Naive thymus-derived CD4-positive, alpha-beta T cell (primary cell): ENCODE measurements around the gene HSPB6. TPM values are rescaled to one million over a fixed set of nuclear protein-coding genes. Genes with fewer than 3 reads are reported as not detected.

Source experiments
- ATAC-seq: fragments of 150-1000 bp; cut with Tn5 transposase; 2 replicates; pipeline ENCODE4 v1.10.0; 2021; ENCODE audit warnings: mild to moderate bottlenecking, moderate library complexity
- CTCF ChIA-PET: fragments of 350-600 bp; sonication (Branson Sonifier 250); formaldehyde crosslinking; loops from one replicate; lab custom pipeline; 2021; ENCODE audit warnings: antibody characterized with exemption; lab: Charles Lee
- POLR2A ChIA-PET: fragments of 350-600 bp; sonication (Branson Sonifier 250); formaldehyde crosslinking; loops from one replicate; lab custom pipeline; 2021; ENCODE audit warnings: antibody characterized with exemption, inconsistent platforms; lab: Charles Lee
- DNase-seq, 9 donors: peaks; one replicate each; pipeline versions ENCODE4 v3.0.0 to v3.0.0-alpha.2; 2020 to 2022; ENCODE audit warnings: mixed read lengths in 1 of 9
- H3K27ac ChIP-seq: one replicate; pipeline ENCODE4 v1.7.0; 2013; ENCODE audit warnings: mild to moderate bottlenecking, low read depth, low read length, moderate library complexity
- H3K27me3 ChIP-seq, 2 donors: one replicate each; pipeline ENCODE4 v1.7.0; 2013; ENCODE audit warnings: low read length in 2 of 2, mild to moderate bottlenecking in 2 of 2, moderate library complexity in 2 of 2; ENCODE audit not compliant: control insufficient read depth in 2 of 2, insufficient read depth in 2 of 2
- H3K36me3 ChIP-seq, 3 experiments: 1 replicate in 2 of 3; 2 replicates in 1 of 3; pipeline ENCODE4 v1.7.0; 2013; ENCODE audit warnings: low read length in 3 of 3, mild to moderate bottlenecking in 3 of 3, moderate library complexity in 1 of 3; ENCODE audit not compliant: insufficient read depth in 3 of 3, control insufficient read depth in 2 of 3
- H3K4me1 ChIP-seq, 2 donors: one replicate each; pipeline ENCODE4 v1.7.0; 2013; ENCODE audit warnings: low read length in 2 of 2, mild to moderate bottlenecking in 2 of 2, moderate library complexity in 1 of 2; ENCODE audit not compliant: control insufficient read depth in 2 of 2, insufficient read depth in 2 of 2
- H3K4me3 ChIP-seq: 2 replicates; pipeline ENCODE4 v1.7.0; 2013; ENCODE audit warnings: mild to moderate bottlenecking, low read length
- H3K9me3 ChIP-seq, 3 experiments: 1 replicate in 2 of 3; 2 replicates in 1 of 3; pipeline ENCODE4 v1.7.0; 2013; ENCODE audit warnings: low read length in 3 of 3; ENCODE audit not compliant: control insufficient read depth in 2 of 3
- H3K27ac Mint-ChIP-seq, 9 donors: one replicate each; pipeline ENCODE4 v1.8.0; 2020 to 2022; ENCODE audit warnings: mixed read lengths in 9 of 9, mild to moderate bottlenecking in 8 of 9, moderate library complexity in 5 of 9, inconsistent platforms in 2 of 9
- H3K27me3 Mint-ChIP-seq, 5 donors: one replicate each; pipeline ENCODE4 v1.8.0; 2021 to 2022; ENCODE audit warnings: mixed read lengths in 5 of 5, mild to moderate bottlenecking in 1 of 5
- H3K36me3 Mint-ChIP-seq, 5 donors: one replicate each; pipeline ENCODE4 v1.8.0; 2020 to 2022; ENCODE audit warnings: mixed read lengths in 5 of 5, mild to moderate bottlenecking in 3 of 5, inconsistent platforms in 1 of 5
- H3K4me1 Mint-ChIP-seq, 7 donors: one replicate each; pipeline ENCODE4 v1.8.0; 2020 to 2022; ENCODE audit warnings: mixed read lengths in 7 of 7, mild to moderate bottlenecking in 3 of 7, inconsistent platforms in 1 of 7
- H3K4me3 Mint-ChIP-seq, 10 donors: one replicate each; pipeline ENCODE4 v1.8.0; 2020 to 2022; ENCODE audit warnings: mild to moderate bottlenecking in 10 of 10, mixed read lengths in 10 of 10, moderate library complexity in 6 of 10, inconsistent platforms in 2 of 10
- H3K9me3 Mint-ChIP-seq, 11 donors: one replicate each; pipeline ENCODE4 v1.8.0; 2020 to 2022; ENCODE audit warnings: mixed read lengths in 11 of 11, mild to moderate bottlenecking in 4 of 11, inconsistent platforms in 1 of 11, moderate library complexity in 1 of 11
- intact Hi-C, 2 donors: fragments of 100-400 bp; cut with micrococcal nuclease; formaldehyde crosslinking; loops; one replicate each; pipeline ENCODE4 v1.15.1; 2023
- polyA plus RNA-seq, 2 donors: library from polyadenylated mRNA; unstranded; fragments of 300-500 nt; fragmentation: Illumina TruSeq; gene quantifications; one replicate each; pipeline ENCODE4 v1.2.3, GENCODE V29; 2021
- total RNA-seq, 6 experiments: library from RNA in 5 of 6; stranded (reverse) in 5 of 6; gene quantifications; 1 replicate in 5 of 6; 2 replicates in 1 of 6; pipeline ENCODE4 v1.2.3 and lab custom pipeline; 2021 to 2026

HSPB6 gene
- total and polyA plus RNA-seq, 7 experiments from 2014 or later = 0.22 TPM; not detected in 6

DNA sequence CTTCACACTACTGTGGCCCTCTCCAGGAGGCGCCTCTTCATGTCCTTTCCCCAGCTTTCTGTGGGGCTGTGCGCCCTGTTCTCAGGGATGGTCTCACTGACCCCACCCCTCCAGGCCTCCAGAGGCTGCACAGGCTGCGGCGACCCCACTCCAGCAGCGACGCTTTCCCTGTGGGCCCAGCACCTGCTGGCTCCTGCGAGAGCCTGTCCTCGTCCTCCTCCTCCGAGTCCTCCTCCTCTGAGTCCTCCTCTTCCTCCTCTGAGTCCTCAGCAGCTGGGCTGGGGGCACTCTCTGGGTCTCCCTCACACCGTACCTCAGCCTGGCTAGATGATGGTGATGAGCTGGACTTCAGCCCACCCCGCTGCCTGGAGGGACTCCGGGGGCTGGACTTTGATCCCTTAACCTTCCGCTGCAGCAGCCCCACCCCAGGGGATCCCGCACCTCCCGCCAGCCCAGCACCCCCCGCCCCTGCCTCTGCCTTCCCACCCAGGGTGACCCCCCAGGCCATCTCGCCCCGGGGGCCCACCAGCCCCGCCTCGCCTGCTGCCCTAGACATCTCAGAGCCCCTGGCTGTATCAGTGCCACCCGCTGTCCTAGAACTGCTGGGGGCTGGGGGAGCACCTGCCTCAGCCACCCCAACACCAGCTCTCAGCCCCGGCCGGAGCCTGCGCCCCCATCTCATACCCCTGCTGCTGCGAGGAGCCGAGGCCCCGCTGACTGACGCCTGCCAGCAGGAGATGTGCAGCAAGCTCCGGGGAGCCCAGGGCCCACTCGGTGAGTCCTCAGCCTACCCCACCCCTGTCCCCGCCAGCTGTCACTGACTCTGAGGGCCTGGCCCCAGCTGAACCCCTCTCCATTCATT is 29.7 kb upstream of the HSPB6 start:
- Histone ChIP-seq H3K27ac (no peak overlapping the region), H3K27me3 (no peaks in the 10 kb centered on the region), H3K36me3 (peaks cover 0 to 14% (median 0%) of the 10 kb centered on the region in 3 experiments), H3K4me3 (no peak overlapping the region), H3K4me1 (no peaks in the 10 kb centered on the region), H3K9me3 (no peaks in the 10 kb centered on the region)
- intact Hi-C loops = no loop called here
- ATAC-seq (no peak), DNase-seq (no peak)
- Mint-ChIP-seq H3K4me1 (peaks cover 0 to 4% (median 0%) of the 10 kb centered on the region in 7 donors), H3K4me3 (no peak overlapping the region), H3K36me3 (peaks cover 0 to 8% (median 2%) of the 10 kb centered on the region in 5 donors), H3K27ac (no peak overlapping the region), H3K27me3 (no peaks in the 10 kb centered on the region), H3K9me3 (no peaks in the 10 kb centered on the region)
- CTCF ChIA-PET = no interaction called here
- POLR2A ChIA-PET = no interaction called here

DNA sequence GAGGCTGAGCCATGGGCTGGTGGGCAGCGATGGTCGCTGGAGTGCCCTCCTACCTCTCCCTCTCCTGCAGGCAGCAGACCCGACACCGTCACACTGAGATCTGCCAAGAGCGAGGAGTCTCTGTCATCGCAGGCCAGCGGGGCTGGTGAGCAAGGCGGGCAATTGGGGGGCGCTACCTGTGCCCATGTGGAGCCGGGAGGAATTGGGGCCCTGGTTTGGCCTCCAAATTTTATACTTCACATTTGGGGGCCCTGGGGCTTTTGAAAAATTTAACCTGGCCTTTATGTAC is 28.5 kb upstream of the HSPB6 start:
- no peak for ATAC-seq
- H3K36me3 Mint-ChIP-seq = peaks cover 0 to 8% (median 5%) of the 10 kb centered on the region in 5 donors
- H3K9me3 Mint-ChIP-seq = no peaks in the 10 kb centered on the region
- Histone ChIP-seq H3K4me3 (no peak overlapping the region), H3K9me3 (no peaks in the 10 kb centered on the region), H3K27me3 (no peaks in the 10 kb centered on the region), H3K27ac (no peak overlapping the region), H3K4me1 (no peaks in the 10 kb centered on the region), H3K36me3 (peaks cover 0 to 19% (median 0%) of the 10 kb centered on the region in 3 experiments)
- intact Hi-C loops = no loop called here
- ChIA-PET CTCF (no interaction called here), POLR2A (no interaction called here)
- peaks cover 0 to 4% (median 0%) of the 10 kb centered on the region in 7 donors for H3K4me1 Mint-ChIP-seq
- DNase-seq = no peak
- H3K4me3 Mint-ChIP-seq = no peak overlapping the region
- H3K27me3 Mint-ChIP-seq = no peaks in the 10 kb centered on the region
- no peak overlapping the region for H3K27ac Mint-ChIP-seq

DNA sequence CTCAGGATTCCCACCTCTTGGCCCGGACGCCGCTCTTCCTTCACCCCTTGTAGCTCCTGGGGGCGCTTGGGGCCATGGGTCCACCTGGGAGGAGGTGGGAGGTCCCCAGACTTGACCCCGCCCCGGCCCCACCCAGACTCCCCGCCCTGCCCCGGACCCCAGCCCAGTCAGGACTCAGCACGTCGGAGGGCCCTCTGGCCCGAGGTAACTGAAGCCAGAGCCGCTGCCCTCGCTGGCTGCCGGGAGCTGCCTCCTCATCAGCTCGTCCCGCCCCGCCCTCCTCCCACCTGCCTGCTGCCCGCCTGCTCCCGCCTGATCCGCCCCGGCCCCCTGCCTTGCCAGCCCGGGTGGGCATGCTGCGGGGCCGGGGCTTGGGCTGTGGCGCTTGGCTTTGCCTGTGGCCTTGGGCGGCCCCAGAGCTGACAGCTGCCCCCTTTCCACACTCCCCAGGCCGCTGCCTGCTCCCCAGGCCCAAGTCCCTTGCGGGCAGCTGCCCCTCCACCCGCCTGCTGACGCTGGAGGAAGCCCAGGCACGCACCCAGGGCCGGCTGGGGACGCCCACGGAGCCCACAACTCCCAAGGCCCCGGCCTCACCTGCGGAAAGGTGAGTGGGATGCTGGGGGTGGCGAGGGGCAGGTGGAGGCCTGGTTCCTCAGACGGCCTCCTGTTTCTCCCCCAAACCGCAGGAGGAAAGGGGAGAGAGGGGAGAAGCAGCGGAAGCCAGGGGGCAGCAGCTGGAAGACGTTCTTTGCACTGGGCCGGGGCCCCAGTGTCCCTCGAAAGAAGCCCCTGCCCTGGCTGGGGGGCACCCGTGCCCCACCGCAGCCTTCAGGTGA is 27.9 kb upstream of the HSPB6 start:
- ATAC-seq (no peak), DNase-seq (no peak)
- POLR2A ChIA-PET = no interaction called here
- H3K36me3 Mint-ChIP-seq = peaks cover 0 to 8% (median 5%) of the 10 kb centered on the region in 5 donors
- Histone ChIP-seq H3K4me3 (no peak overlapping the region), H3K4me1 (no peaks in the 10 kb centered on the region), H3K36me3 (peaks cover 0 to 22% (median 0%) of the 10 kb centered on the region in 3 experiments), H3K9me3 (no peaks in the 10 kb centered on the region), H3K27me3 (no peaks in the 10 kb centered on the region), H3K27ac (no peak overlapping the region)
- H3K27ac Mint-ChIP-seq = no peak overlapping the region
- H3K27me3 Mint-ChIP-seq = no peaks in the 10 kb centered on the region
- intact Hi-C loops = no loop called here
- no peaks in the 10 kb centered on the region for H3K9me3 Mint-ChIP-seq
- CTCF ChIA-PET = no interaction called here
- peaks cover 0 to 4% (median 0%) of the 10 kb centered on the region in 7 donors for H3K4me1 Mint-ChIP-seq
- H3K4me3 Mint-ChIP-seq = no peak overlapping the region

DNA sequence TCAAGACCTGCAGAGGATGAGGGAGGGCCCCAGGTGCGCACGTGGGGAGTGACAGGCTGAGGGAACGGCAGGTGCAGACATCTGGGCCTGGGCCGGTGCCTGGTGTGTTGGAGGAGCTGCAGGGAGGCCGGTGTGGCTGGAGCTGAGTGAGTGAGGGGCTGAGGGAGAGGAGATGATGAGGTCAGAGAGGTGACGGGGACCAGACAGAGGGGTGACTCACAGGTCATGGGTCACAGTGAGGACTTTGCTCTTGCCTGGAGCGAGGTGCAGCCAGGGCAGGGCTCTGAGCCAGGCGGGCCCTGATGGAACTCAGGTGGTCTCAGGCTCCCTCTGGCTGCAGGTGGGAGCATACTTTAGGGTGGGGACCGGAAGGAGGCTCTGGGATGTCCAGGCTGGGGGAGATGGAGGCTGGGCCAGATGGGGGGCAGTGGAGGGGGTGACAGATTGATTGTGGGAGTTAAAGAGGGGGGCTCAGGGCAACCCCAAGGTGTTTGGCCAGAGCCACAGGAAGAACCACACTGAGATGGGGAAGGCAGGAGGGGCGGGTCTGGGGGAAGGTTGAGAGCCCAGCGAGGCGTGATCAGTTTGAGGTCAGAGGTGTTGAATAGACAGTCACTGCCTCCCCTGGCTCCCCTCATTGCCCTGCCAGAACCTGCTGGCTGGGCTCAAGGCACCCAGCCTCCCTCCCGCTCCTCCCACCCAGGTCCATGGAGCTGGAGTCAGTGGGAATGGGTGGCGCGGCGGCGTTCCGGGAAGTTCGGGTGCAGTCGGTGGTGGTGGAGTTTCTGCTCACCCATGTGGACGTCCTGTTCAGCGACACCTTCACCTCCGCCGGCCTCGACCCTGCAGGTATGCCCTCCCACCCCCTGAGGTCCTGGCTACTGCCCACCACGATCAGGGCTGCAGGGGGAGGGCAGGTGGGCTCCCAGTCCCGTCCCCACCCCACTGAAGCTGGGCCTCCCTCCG is 26.9 kb upstream of the HSPB6 start:
- H3K4me1 ChIP-seq = no peaks in the 10 kb centered on the region
- no peaks in the 10 kb centered on the region for H3K27me3 ChIP-seq
- Mint-ChIP-seq H3K27me3 (no peaks in the 10 kb centered on the region), H3K36me3 (peaks cover 0 to 10% (median 7%) of the 10 kb centered on the region in 5 donors), H3K27ac (peak overlapping the region in 1 of 9 donors; percentile 31), H3K4me1 (peaks cover 0 to 4% (median 0%) of the 10 kb centered on the region in 7 donors), H3K4me3 (no peak overlapping the region), H3K9me3 (no peaks in the 10 kb centered on the region)
- ATAC-seq = no peak
- H3K27ac ChIP-seq = no peak overlapping the region
- no peaks in the 10 kb centered on the region for H3K9me3 ChIP-seq
- DNase-seq = no peak
- CTCF ChIA-PET = no interaction called here
- intact Hi-C loops = no loop called here
- H3K36me3 ChIP-seq = peaks cover 0 to 25% (median 0%) of the 10 kb centered on the region in 3 experiments
- H3K4me3 ChIP-seq = no peak overlapping the region
- POLR2A ChIA-PET = no interaction called here

DNA sequence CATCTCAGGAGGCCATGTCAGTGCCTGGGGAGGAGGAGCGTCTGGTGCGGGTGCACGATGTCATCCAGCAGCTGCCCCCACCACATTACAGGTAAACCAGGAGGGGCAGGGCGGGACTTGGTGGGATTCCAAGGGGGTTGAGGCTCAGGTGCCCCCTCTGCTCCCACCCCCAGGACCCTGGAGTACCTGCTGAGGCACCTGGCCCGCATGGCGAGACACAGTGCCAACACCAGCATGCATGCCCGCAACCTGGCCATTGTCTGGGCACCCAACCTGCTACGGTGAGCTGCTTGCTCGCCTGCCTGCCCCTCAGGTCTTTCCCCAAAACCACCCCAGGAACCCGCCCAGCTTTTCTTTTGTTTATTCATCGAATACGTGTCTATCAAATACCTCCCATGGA is 25.8 kb upstream of the HSPB6 start:
- Mint-ChIP-seq H3K4me1 (peaks cover 0 to 5% (median 0%) of the 10 kb centered on the region in 7 donors), H3K9me3 (no peaks in the 10 kb centered on the region), H3K27me3 (no peaks in the 10 kb centered on the region), H3K4me3 (no peak overlapping the region), H3K36me3 (peaks cover 0 to 10% (median 7%) of the 10 kb centered on the region in 5 donors), H3K27ac (no peak overlapping the region)
- intact Hi-C loops = no loop called here
- H3K9me3 ChIP-seq = no peaks in the 10 kb centered on the region
- peaks cover 0 to 27% (median 0%) of the 10 kb centered on the region in 3 experiments for H3K36me3 ChIP-seq
- CTCF ChIA-PET = interaction anchor here (0.5 to 0.9 kb wide), 2 partner anchors 16 to 18 kb away, joined by 4 read pairs; no protein-coding TSS in a partner anchor
- POLR2A ChIA-PET = no interaction called here
- no peak overlapping the region for H3K27ac ChIP-seq
- H3K4me1 ChIP-seq = no peaks in the 10 kb centered on the region
- ATAC-seq (no peak), DNase-seq (no peak)
- H3K27me3 ChIP-seq = no peaks in the 10 kb centered on the region
- no peak overlapping the region for H3K4me3 ChIP-seq

DNA sequence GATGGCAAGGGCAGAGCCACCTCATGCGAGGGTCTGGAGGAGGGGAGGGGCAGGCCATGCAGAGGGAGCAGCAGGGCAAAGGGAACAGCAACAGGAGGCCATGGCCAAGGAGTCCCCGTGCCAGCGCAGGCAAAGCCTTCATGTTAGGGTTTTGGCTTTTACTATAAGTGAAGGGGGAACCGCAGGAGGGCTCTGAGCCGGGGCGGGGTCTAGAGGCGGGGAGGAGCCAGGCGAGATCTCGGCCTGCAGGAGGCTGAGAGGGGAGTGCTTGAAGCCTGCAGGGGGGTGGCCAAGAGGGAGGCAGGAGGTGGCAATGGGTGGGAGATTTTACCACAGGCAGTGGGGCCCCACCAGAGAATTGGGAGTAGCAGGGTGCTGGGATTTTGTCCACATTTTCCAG is 24.8 kb upstream of the HSPB6 start:
- Histone ChIP-seq H3K4me1 (no peaks in the 10 kb centered on the region), H3K27me3 (no peaks in the 10 kb centered on the region), H3K4me3 (no peak overlapping the region), H3K27ac (no peak overlapping the region), H3K9me3 (no peaks in the 10 kb centered on the region), H3K36me3 (peaks cover 0 to 27% (median 0%) of the 10 kb centered on the region in 3 experiments)
- DNase-seq = no peak
- no peak overlapping the region for H3K4me3 Mint-ChIP-seq
- no peak for ATAC-seq
- ChIA-PET CTCF (no interaction called here), POLR2A (no interaction called here)
- peaks cover 0 to 10% (median 4%) of the 10 kb centered on the region in 7 donors for H3K4me1 Mint-ChIP-seq
- intact Hi-C loops = no loop called here
- peaks cover 0 to 2% (median 0%) of the 10 kb centered on the region in 11 donors for H3K9me3 Mint-ChIP-seq
- H3K27me3 Mint-ChIP-seq = no peaks in the 10 kb centered on the region
- peaks cover 0 to 15% (median 7%) of the 10 kb centered on the region in 5 donors for H3K36me3 Mint-ChIP-seq
- H3K27ac Mint-ChIP-seq = no peak overlapping the region
